ENCODE results near the gene FBXL2. TPM values are rescaled to one million over a fixed set of nuclear protein-coding genes. Genes with fewer than 3 reads are reported as not detected.
"Not testable (repeated sequence)": the region's sequence is repeated elsewhere in the genome, so short reads cannot be mapped to it uniquely, and the experiment has no call there.

FBXL2 gene
- total and polyA plus RNA-seq, 5 donors from 2014 or later: 0.05 TPM; not detected in 4

- Mint-ChIP-seq H3K36me3 (peaks cover 66% of the 10 kb centered on the region), H3K27me3 (no peaks in the 10 kb centered on the region), H3K4me1 (peaks cover 0 to 9% (median 5%) of the 10 kb centered on the region in 4 donors), H3K27ac (no peak overlapping the region), H3K9me3 (no peaks in the 10 kb centered on the region), H3K4me3 (no peak overlapping the region)
- ATAC-seq (ENCODE audit: low read depth in 2 of 2) (no peak), DNase-seq (no peak)
- Histone ChIP-seq H3K9me3 (ENCODE audit: control insufficient read depth in 2 of 2, low read length in 2 of 2) (no peaks in the 10 kb centered on the region), H3K4me1 (ENCODE audit: control insufficient read depth, insufficient read depth, low read length, poor library complexity, severe bottlenecking) (no peaks in the 10 kb centered on the region), H3K4me3 (ENCODE audit: low read depth, low read length) (no peak overlapping the region), H3K36me3 (ENCODE audit: control insufficient read depth, insufficient read depth, low read length) (peaks cover 96% of the 10 kb centered on the region), H3K27me3 (ENCODE audit: control insufficient read depth, insufficient read depth, low read length) (no peaks in the 10 kb centered on the region), H3K27ac (ENCODE audit: insufficient read depth, low read length, poor library complexity, severe bottlenecking) (no peak overlapping the region)
These were observed 121.2 kb downstream of the FBXL2 start for GRCh38 chr3:33398410-33398809.

- no peak for DNase-seq
- no peak for ATAC-seq (ENCODE audit: low read depth in 2 of 2)
- Histone ChIP-seq H3K4me3 (ENCODE audit: low read depth, low read length) (no peak overlapping the region), H3K9me3 (ENCODE audit: control insufficient read depth in 2 of 2, low read length in 2 of 2) (no peaks in the 10 kb centered on the region), H3K4me1 (ENCODE audit: control insufficient read depth, insufficient read depth, low read length, poor library complexity, severe bottlenecking) (no peaks in the 10 kb centered on the region), H3K27ac (ENCODE audit: insufficient read depth, low read length, poor library complexity, severe bottlenecking) (no peak overlapping the region), H3K36me3 (ENCODE audit: control insufficient read depth, insufficient read depth, low read length) (peaks cover 79% of the 10 kb centered on the region), H3K27me3 (ENCODE audit: control insufficient read depth, insufficient read depth, low read length) (no peaks in the 10 kb centered on the region)
- peaks cover 0 to 10% (median 6%) of the 10 kb centered on the region in 4 donors for H3K4me1 Mint-ChIP-seq
- H3K27me3 Mint-ChIP-seq: no peaks in the 10 kb centered on the region
- no peak overlapping the region for H3K4me3 Mint-ChIP-seq
- H3K9me3 Mint-ChIP-seq: no peaks in the 10 kb centered on the region
- peaks cover 60% of the 10 kb centered on the region for H3K36me3 Mint-ChIP-seq
- peak overlapping the region in 1 of 3 donors; percentile 51 for H3K27ac Mint-ChIP-seq
These were observed 124.5 kb downstream of the FBXL2 start for GRCh38 chr3:33401781-33402180.

DNA sequence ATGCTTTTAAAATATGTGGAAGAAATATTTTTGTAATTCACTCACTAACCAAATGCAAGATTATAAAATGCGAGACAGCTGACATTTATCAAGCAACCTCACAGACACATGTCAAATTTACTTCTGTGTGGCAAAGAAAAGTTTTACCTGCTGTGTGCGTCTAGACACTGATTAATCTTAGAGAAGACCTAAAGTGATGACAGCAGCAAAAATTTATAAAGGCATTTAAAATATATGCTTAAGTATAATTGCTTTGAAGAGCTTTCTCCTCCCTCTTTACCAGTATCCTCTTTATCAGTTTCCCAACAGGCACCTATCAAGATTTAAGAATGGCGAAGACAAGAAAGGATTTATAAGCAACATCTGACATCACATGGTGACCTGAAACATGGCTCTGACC is 125.7 kb downstream of the FBXL2 start:
- peaks cover 78% of the 10 kb centered on the region for H3K36me3 ChIP-seq (ENCODE audit: control insufficient read depth, insufficient read depth, low read length)
- ATAC-seq (ENCODE audit: low read depth in 2 of 2): no peak

DNA sequence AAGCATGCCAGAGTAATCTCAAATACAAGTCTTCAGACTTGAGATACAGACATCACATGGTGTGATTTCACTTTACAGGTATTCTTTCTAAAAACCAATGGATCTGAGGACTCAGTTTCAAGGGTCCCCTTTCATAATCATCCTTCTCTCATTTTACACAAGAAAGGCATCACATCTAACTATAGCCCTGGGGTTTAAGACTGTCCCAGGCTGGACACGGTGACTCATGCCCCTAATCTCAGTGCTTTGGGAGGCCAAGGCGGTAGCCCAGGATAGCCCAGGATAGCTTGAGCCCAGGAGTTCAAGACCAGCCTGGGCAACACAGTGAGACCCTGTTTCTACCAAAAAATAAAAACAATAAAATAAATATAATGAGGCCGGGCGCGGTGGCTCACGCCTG is 126.5 kb downstream of the FBXL2 start:
- no peaks in the 10 kb centered on the region for H3K27me3 Mint-ChIP-seq
- H3K4me3 ChIP-seq (ENCODE audit: low read depth, low read length): no peak overlapping the region
- H3K9me3 ChIP-seq (ENCODE audit: control insufficient read depth in 2 of 2, low read length in 2 of 2): no peaks in the 10 kb centered on the region
- H3K9me3 Mint-ChIP-seq: no peaks in the 10 kb centered on the region
- no peak overlapping the region for H3K27ac Mint-ChIP-seq
- peaks cover 78% of the 10 kb centered on the region for H3K36me3 ChIP-seq (ENCODE audit: control insufficient read depth, insufficient read depth, low read length)
- H3K4me3 Mint-ChIP-seq: no peak overlapping the region
- H3K4me1 Mint-ChIP-seq: peaks cover 0 to 10% (median 4%) of the 10 kb centered on the region in 4 donors
- H3K27me3 ChIP-seq (ENCODE audit: control insufficient read depth, insufficient read depth, low read length): no peaks in the 10 kb centered on the region
- peaks cover 63% of the 10 kb centered on the region for H3K36me3 Mint-ChIP-seq
- ATAC-seq (ENCODE audit: low read depth in 2 of 2): no peak
- DNase-seq: no peak
- H3K27ac ChIP-seq (ENCODE audit: insufficient read depth, low read length, poor library complexity, severe bottlenecking): no peak overlapping the region
- no peaks in the 10 kb centered on the region for H3K4me1 ChIP-seq (ENCODE audit: control insufficient read depth, insufficient read depth, low read length, poor library complexity, severe bottlenecking)

More for the DNA sequence above, 125.7 kb downstream of the FBXL2 start:
- H3K4me1 Mint-ChIP-seq: peaks cover 0 to 10% (median 4%) of the 10 kb centered on the region in 4 donors
- H3K27me3 Mint-ChIP-seq: no peaks in the 10 kb centered on the region
- H3K9me3 ChIP-seq (ENCODE audit: control insufficient read depth in 2 of 2, low read length in 2 of 2): no peaks in the 10 kb centered on the region
- H3K27ac ChIP-seq (ENCODE audit: insufficient read depth, low read length, poor library complexity, severe bottlenecking): no peak overlapping the region
- no peak for DNase-seq
- no peaks in the 10 kb centered on the region for H3K27me3 ChIP-seq (ENCODE audit: control insufficient read depth, insufficient read depth, low read length)
- H3K4me3 ChIP-seq (ENCODE audit: low read depth, low read length): no peak overlapping the region
- no peaks in the 10 kb centered on the region for H3K9me3 Mint-ChIP-seq
- H3K27ac Mint-ChIP-seq: no peak overlapping the region
- no peak overlapping the region for H3K4me3 Mint-ChIP-seq
- H3K4me1 ChIP-seq (ENCODE audit: control insufficient read depth, insufficient read depth, low read length, poor library complexity, severe bottlenecking): no peaks in the 10 kb centered on the region
- H3K36me3 Mint-ChIP-seq: peaks cover 62% of the 10 kb centered on the region

DNA sequence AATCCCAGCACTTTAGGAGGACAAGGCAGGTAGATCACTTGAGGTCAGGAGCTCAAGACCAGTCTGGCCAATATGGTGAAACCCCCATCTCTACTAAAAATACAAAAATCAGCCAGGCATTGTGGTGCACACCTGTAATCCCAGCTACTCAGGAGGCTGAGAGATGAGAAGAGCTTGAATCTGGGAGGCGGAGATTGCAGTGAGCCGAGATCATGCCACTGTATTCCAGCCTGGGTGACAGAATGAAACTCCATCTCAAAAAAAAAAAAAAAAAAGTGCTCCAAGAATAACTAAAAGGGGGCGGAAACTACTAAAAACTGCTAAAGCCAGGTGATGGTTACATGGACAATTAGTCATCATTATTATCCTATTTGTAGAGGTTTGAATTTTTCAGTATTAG is 133.6 kb downstream of the FBXL2 start:
- H3K4me1 Mint-ChIP-seq: peaks cover 5 to 14% (median 9%) of the 10 kb centered on the region in 4 donors
- not testable (repeated sequence) for H3K27ac Mint-ChIP-seq; H3K9me3 ChIP-seq (ENCODE audit: control insufficient read depth in 2 of 2, low read length in 2 of 2); H3K9me3 Mint-ChIP-seq; H3K27ac ChIP-seq (ENCODE audit: insufficient read depth, low read length, poor library complexity, severe bottlenecking); DNase-seq; H3K4me1 ChIP-seq (ENCODE audit: control insufficient read depth, insufficient read depth, low read length, poor library complexity, severe bottlenecking); ATAC-seq (ENCODE audit: low read depth in 2 of 2); H3K27me3 Mint-ChIP-seq; H3K27me3 ChIP-seq (ENCODE audit: control insufficient read depth, insufficient read depth, low read length); H3K4me3 ChIP-seq (ENCODE audit: low read depth, low read length); H3K4me3 Mint-ChIP-seq
- peaks cover 82% of the 10 kb centered on the region for H3K36me3 ChIP-seq (ENCODE audit: control insufficient read depth, insufficient read depth, low read length)
- peaks cover 60% of the 10 kb centered on the region for H3K36me3 Mint-ChIP-seq

DNA sequence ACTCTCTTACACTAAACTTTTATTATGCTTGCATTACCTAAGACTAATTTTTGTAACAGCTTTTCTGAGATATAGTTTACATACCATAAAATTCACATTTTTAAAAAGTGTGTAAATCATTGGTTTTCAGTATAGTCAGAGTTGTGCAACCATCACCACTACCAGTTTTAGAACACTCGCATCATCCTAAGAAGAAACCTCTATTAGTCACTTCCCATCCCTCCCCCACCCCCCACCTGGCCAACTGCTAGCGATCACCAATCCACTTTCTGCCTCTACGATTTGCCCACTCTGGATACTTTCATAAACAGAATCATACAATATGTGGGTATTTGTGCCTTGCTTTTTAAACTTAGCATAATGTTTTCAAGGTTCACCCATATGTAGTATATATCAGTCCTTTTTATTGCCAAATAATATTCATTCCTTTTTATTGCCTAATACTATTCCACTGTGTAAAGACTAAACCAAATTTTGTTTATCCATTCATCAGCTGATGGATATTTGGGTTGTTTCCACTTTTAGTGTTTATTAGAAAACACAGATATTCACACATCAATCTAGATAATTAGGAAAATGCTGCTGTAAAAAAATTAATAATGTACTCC is 139.9 kb downstream of the FBXL2 start:
- DNase-seq (no peak), ATAC-seq (ENCODE audit: low read depth in 2 of 2) (no peak)
- Histone ChIP-seq H3K4me3 (ENCODE audit: low read depth, low read length) (no peak overlapping the region), H3K27ac (ENCODE audit: insufficient read depth, low read length, poor library complexity, severe bottlenecking) (no peak overlapping the region), H3K4me1 (ENCODE audit: control insufficient read depth, insufficient read depth, low read length, poor library complexity, severe bottlenecking) (no peaks in the 10 kb centered on the region), H3K27me3 (ENCODE audit: control insufficient read depth, insufficient read depth, low read length) (no peaks in the 10 kb centered on the region), H3K36me3 (ENCODE audit: control insufficient read depth, insufficient read depth, low read length) (peaks cover 61% of the 10 kb centered on the region), H3K9me3 (ENCODE audit: control insufficient read depth in 2 of 2, low read length in 2 of 2) (no peaks in the 10 kb centered on the region)
- peaks cover 0 to 2% (median 0%) of the 10 kb centered on the region in 7 donors for H3K9me3 Mint-ChIP-seq
- H3K27ac Mint-ChIP-seq: no peak overlapping the region
- no peak overlapping the region for H3K4me3 Mint-ChIP-seq
- H3K4me1 Mint-ChIP-seq: peaks cover 19 to 37% (median 26%) of the 10 kb centered on the region in 4 donors
- H3K36me3 Mint-ChIP-seq: peaks cover 53% of the 10 kb centered on the region
- no peaks in the 10 kb centered on the region for H3K27me3 Mint-ChIP-seq

DNA sequence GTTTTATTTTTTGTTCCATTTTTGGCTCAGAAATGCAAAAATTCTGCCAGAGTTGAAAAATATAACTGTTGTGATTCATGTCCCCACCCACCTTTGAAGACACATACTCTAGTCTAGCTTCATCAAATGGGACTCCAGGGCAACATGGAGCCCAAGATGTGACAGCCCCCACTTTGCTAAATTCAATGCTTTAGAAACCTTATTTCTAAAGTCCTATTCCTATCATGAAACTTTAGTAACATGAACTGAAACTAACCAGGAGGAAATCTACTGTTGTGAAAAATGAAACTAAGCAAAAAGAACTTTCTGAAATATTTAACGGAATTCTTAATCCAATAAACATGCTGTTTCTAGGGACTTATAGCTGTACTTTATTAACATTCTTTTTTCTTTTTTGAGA is 142.7 kb downstream of the FBXL2 start:
- H3K27me3 ChIP-seq (ENCODE audit: control insufficient read depth, insufficient read depth, low read length): no peaks in the 10 kb centered on the region
- H3K9me3 ChIP-seq (ENCODE audit: control insufficient read depth in 2 of 2, low read length in 2 of 2): no peaks in the 10 kb centered on the region
- H3K4me3 Mint-ChIP-seq: no peak overlapping the region
- H3K36me3 ChIP-seq (ENCODE audit: control insufficient read depth, insufficient read depth, low read length): peaks cover 65% of the 10 kb centered on the region
- H3K4me1 ChIP-seq (ENCODE audit: control insufficient read depth, insufficient read depth, low read length, poor library complexity, severe bottlenecking): no peaks in the 10 kb centered on the region
- peaks cover 0 to 2% (median 0%) of the 10 kb centered on the region in 7 donors for H3K9me3 Mint-ChIP-seq
- no peak overlapping the region for H3K27ac ChIP-seq (ENCODE audit: insufficient read depth, low read length, poor library complexity, severe bottlenecking)
- H3K27ac Mint-ChIP-seq: peak overlapping the region in 1 of 3 donors; percentile 42
- peaks cover 41% of the 10 kb centered on the region for H3K36me3 Mint-ChIP-seq
- H3K27me3 Mint-ChIP-seq: no peaks in the 10 kb centered on the region
- peaks cover 20 to 35% (median 28%) of the 10 kb centered on the region in 4 donors for H3K4me1 Mint-ChIP-seq
- ATAC-seq (ENCODE audit: low read depth in 2 of 2) (no peak), DNase-seq (no peak)
- no peak overlapping the region for H3K4me3 ChIP-seq (ENCODE audit: low read depth, low read length)

DNA sequence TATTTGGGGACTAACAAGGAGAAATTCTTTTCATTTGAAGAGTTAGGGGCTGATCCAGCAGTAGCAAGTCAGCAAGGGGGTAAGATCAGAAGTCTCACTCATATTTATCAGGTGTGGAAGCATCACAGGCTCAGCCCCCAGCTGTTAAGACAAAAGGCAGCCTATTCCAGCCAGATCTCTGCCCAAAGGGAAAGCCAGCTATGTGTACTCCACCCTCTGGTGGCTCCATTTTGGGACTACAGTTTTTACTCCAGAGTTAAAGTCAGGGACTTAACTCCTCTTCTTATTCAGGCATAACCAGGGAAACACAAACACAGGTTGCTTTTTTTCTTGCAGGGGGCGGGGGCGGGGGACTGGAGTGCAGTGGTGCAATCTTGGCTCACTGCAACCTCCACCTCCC is 143.7 kb downstream of the FBXL2 start:
- Histone ChIP-seq H3K36me3 (ENCODE audit: control insufficient read depth, insufficient read depth, low read length) (peaks cover 64% of the 10 kb centered on the region), H3K27me3 (ENCODE audit: control insufficient read depth, insufficient read depth, low read length) (no peaks in the 10 kb centered on the region), H3K4me1 (ENCODE audit: control insufficient read depth, insufficient read depth, low read length, poor library complexity, severe bottlenecking) (no peaks in the 10 kb centered on the region), H3K27ac (ENCODE audit: insufficient read depth, low read length, poor library complexity, severe bottlenecking) (no peak overlapping the region), H3K4me3 (ENCODE audit: low read depth, low read length) (no peak overlapping the region), H3K9me3 (ENCODE audit: control insufficient read depth in 2 of 2, low read length in 2 of 2) (no peaks in the 10 kb centered on the region)
- Mint-ChIP-seq H3K4me1 (peaks cover 21 to 30% (median 27%) of the 10 kb centered on the region in 4 donors), H3K27me3 (no peaks in the 10 kb centered on the region), H3K27ac (peak overlapping the region in 2 of 3 donors; percentile 69 to 75), H3K4me3 (no peak overlapping the region), H3K9me3 (peaks cover 0 to 2% (median 0%) of the 10 kb centered on the region in 7 donors), H3K36me3 (peaks cover 38% of the 10 kb centered on the region)
- DNase-seq (no peak), ATAC-seq (ENCODE audit: low read depth in 2 of 2) (no peak)
